Peyer's patch (tissue), 4 donors: ENCODE measurements around the gene ZNF57. TPM values are rescaled to one million over a fixed set of nuclear protein-coding genes. Genes with fewer than 3 reads are reported as not detected.

Experiments
- DNase-seq, 3 donors: peaks; one replicate each; pipeline ENCODE4 v3.0.0-alpha.2; 2017 to 2019
- H3K27ac ChIP-seq, 4 donors: fragments of 200-600 bp; sonication (generic); one replicate each; pipeline ENCODE4 v1.5.1; 2016 to 2019
- H3K27me3 ChIP-seq, 2 donors: fragments of 200-600 bp; sonication (generic); one replicate each; pipeline ENCODE4 v1.5.1; 2019
- H3K36me3 ChIP-seq, 3 donors: fragments of 200-600 bp; sonication (generic); one replicate each; pipeline ENCODE4 v1.5.1; 2016 to 2019
- H3K4me1 ChIP-seq, 4 donors: fragments of 200-600 bp; sonication (generic); one replicate each; pipeline ENCODE4 v1.5.1; 2016 to 2019
- H3K4me3 ChIP-seq, 4 donors: fragments of 200-600 bp; sonication (generic); 1 replicate in 3 of 4; 2 replicates in 1 of 4; pipeline ENCODE4 v1.5.1; 2016 to 2019; ENCODE audit warnings: mild to moderate bottlenecking in 1 of 4
- H3K9me3 ChIP-seq, 4 donors: fragments of 200-600 bp; sonication (generic); one replicate each; pipeline ENCODE4 v1.5.1; 2016 to 2019; ENCODE audit warnings: mild to moderate bottlenecking in 1 of 4
- POLR2A ChIP-seq, 2 donors: fragments of 450-650 bp; IDR thresholded peaks; one replicate each; pipeline ENCODE4 v1.5.1; 2017; ENCODE audit warnings: antibody characterized with exemption in 2 of 2, mild to moderate bottlenecking in 2 of 2, moderate library complexity in 2 of 2
- total RNA-seq, 4 donors: library from RNA; depleted of rRNA; stranded (reverse); fragments of >200 nt; gene quantifications; one replicate each; pipeline ENCODE4 v1.1.0, GENCODE V29; 2016
- TF ChIP-seq, protein P1 (sequence below), 6 experiments: fragments of 450-650 bp in 4 of 6; fragments of 200-600 bp in 2 of 6; sonication (generic) in 1 of 6; IDR thresholded peaks; one replicate each; pipeline ENCODE4 v1.5.1; 2017 to 2019; ENCODE audit warnings: antibody characterized with exemption in 6 of 6, mild to moderate bottlenecking in 3 of 6, moderate library complexity in 1 of 6

The ZNF57 gene
- total RNA-seq, 4 donors from 2014 or later = 2.5 to 24.1 (median 19.3) TPM

DNA sequence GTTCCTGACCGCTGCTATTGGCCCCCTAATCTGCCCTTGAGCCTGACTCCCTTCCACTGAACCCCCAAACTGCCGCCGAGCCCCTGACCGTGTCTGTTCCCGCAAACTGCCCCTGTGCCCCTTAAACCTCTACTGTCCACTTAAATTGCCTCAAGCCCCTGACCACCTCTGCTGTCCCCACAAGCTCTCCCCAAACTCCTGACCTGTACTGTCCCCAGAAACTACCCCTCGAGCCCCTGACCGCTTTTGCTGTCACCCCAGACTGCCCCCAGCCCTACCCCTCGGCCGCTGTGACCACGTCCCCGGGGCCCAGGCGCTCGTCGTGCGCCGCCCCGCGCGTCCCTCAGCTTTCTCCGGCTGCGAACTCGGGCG lies 43.7 kb downstream of the ZNF57 start:
- peaks cover 0 to 13% (median 7%) of the 10 kb centered on the region in 4 donors for H3K4me1 ChIP-seq
- no peak for TF ChIP-seq POLR2A (IDR thresholded peaks at IDR 0.05)
- TF ChIP-seq, protein P1, sequence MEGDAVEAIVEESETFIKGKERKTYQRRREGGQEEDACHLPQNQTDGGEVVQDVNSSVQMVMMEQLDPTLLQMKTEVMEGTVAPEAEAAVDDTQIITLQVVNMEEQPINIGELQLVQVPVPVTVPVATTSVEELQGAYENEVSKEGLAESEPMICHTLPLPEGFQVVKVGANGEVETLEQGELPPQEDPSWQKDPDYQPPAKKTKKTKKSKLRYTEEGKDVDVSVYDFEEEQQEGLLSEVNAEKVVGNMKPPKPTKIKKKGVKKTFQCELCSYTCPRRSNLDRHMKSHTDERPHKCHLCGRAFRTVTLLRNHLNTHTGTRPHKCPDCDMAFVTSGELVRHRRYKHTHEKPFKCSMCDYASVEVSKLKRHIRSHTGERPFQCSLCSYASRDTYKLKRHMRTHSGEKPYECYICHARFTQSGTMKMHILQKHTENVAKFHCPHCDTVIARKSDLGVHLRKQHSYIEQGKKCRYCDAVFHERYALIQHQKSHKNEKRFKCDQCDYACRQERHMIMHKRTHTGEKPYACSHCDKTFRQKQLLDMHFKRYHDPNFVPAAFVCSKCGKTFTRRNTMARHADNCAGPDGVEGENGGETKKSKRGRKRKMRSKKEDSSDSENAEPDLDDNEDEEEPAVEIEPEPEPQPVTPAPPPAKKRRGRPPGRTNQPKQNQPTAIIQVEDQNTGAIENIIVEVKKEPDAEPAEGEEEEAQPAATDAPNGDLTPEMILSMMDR (IDR thresholded peaks at IDR 0.05) = no peak
- H3K27ac ChIP-seq = peak overlapping the region; percentile 71 to 95 (median 92)
- no peaks in the 10 kb centered on the region for H3K9me3 ChIP-seq
- H3K4me3 ChIP-seq = peak overlapping the region; percentile 72 to 98 (median 87)
- peaks cover 0 to 3% (median 0%) of the 10 kb centered on the region in 3 donors for H3K36me3 ChIP-seq
- H3K27me3 ChIP-seq = no peaks in the 10 kb centered on the region
- DNase-seq = no peak

DNA sequence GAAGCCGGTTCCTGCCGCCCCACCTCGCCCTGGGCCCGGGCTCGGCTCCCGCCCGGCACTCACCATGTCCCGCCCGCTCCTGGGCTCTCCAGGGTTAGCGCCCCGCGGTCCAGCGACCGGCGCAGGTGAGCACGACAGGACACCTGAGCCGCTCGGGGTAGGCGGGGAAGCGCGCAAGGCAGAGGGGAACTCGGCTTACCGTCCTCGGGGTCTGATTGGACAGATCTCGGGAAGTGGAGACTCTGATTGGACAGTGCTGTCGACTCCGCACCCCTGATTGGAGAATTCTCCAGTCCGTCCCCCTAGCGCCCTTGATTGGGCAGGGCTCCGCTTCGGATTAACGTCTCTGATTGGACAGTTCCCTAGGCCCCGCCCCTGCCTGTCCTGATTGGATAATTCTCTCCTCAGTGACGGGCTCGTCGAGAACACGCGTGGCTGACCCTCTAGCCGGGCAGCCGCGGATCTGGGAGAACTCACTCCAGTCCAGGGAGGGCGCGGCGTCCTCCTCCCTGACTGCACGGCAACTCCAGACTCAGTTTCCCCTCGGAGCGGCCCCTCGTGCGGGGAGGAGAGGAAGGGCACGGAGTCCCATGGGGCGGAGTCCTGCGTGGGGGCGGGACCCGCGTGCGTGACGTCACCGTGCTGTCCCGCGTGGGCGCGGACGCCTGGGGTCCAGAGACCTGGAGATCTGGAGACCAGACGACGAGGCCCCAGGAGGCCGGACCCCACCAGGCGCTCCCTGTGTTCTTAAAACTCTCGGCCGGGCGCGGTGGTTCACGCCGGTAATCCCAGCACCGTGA lies 44.2 kb downstream of the ZNF57 start, which contains the start of gene ZNF77:
Gene ZNF77 (minus strand): TSS at position 197 of the 800 bp plus-strand sequence. CDS start 131 bp downstream, at position 66.
- Histone ChIP-seq H3K4me1 (peaks cover 0 to 17% (median 7%) of the 10 kb centered on the region in 4 donors), H3K36me3 (no peaks in the 10 kb centered on the region), H3K9me3 (no peaks in the 10 kb centered on the region), H3K27me3 (no peaks in the 10 kb centered on the region), H3K4me3 (peak within 1 kb of the TSS; percentile 72 to 98 (median 87)), H3K27ac (peak within 1 kb of the TSS; percentile 87 to 95 (median 92))
- peak; percentile 99 to 100 (median 99) for DNase-seq
- TF ChIP-seq, protein P1 (IDR thresholded peaks at IDR 0.05) = peak in 4 of 6 experiments; percentile 26 to 53 (median 41)
- TF ChIP-seq POLR2A (IDR thresholded peaks at IDR 0.05) = peak; percentile 39 to 60

DNA sequence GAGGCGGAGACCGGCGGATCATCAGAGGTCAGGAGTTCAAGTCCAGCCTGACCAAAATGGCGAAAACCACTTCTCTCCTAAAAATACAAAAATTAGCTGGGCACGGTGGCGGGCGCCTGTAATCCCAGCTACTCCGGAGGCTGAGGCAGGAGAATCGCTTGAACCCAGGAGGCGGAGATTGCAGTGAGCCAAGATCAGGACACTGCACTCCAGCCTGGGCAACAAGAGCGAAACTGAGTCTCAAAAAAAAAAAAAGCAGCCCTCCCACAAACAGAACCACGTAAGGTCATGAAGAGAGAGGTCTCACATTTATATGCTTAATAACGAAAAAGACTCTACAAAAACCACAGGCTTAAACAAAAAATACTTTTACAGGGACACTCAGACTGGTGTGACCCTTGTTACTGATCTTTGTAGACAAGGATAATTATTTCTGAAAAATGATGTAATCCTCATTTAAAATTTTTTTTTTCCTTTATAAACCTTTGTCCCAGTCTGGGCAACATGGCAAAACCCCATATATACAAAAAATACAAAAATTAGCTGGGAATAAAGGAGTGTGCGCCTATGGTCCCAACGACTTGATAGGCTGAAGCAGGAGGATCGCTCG lies 45.0 kb downstream of the ZNF57 start:
- Histone ChIP-seq H3K27me3 (no peaks in the 10 kb centered on the region), H3K9me3 (no peaks in the 10 kb centered on the region), H3K4me3 (peak overlapping the region; percentile 72 to 98 (median 87)), H3K4me1 (peaks cover 0 to 17% (median 7%) of the 10 kb centered on the region in 4 donors), H3K36me3 (no peaks in the 10 kb centered on the region), H3K27ac (peak overlapping the region; percentile 87 to 95 (median 92))
- no peak for TF ChIP-seq POLR2A (IDR thresholded peaks at IDR 0.05)
- TF ChIP-seq, protein P1 (IDR thresholded peaks at IDR 0.05) = no peak
- DNase-seq = no peak

DNA sequence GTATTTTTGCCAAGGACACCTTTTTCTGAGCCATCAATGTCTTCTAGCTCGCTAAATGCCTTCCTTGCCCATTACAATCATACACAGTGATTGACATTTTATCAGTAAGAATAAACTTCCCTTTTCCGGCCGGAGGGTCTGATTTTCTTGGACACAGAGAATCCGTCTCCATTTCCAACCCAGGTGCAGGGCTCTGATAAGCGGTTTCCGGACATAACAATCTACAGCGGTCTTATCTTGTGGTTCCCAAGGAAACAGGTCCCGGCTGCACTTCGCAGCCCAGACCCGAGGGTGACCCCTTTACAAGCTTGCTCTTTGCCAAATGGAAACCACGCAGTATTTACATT lies 49.2 kb downstream of the ZNF57 start:
- no peak for TF ChIP-seq POLR2A (IDR thresholded peaks at IDR 0.05)
- TF ChIP-seq, protein P1 (IDR thresholded peaks at IDR 0.05) = no peak
- Histone ChIP-seq H3K27me3 (no peaks in the 10 kb centered on the region), H3K27ac (peak overlapping the region; percentile 95 to 96 (median 96)), H3K36me3 (no peaks in the 10 kb centered on the region), H3K9me3 (no peaks in the 10 kb centered on the region), H3K4me3 (peak overlapping the region; percentile 71 to 88 (median 84)), H3K4me1 (peaks cover 0 to 9% (median 2%) of the 10 kb centered on the region in 4 donors)
- peak in 1 of 3 donors; percentile 59 for DNase-seq

DNA sequence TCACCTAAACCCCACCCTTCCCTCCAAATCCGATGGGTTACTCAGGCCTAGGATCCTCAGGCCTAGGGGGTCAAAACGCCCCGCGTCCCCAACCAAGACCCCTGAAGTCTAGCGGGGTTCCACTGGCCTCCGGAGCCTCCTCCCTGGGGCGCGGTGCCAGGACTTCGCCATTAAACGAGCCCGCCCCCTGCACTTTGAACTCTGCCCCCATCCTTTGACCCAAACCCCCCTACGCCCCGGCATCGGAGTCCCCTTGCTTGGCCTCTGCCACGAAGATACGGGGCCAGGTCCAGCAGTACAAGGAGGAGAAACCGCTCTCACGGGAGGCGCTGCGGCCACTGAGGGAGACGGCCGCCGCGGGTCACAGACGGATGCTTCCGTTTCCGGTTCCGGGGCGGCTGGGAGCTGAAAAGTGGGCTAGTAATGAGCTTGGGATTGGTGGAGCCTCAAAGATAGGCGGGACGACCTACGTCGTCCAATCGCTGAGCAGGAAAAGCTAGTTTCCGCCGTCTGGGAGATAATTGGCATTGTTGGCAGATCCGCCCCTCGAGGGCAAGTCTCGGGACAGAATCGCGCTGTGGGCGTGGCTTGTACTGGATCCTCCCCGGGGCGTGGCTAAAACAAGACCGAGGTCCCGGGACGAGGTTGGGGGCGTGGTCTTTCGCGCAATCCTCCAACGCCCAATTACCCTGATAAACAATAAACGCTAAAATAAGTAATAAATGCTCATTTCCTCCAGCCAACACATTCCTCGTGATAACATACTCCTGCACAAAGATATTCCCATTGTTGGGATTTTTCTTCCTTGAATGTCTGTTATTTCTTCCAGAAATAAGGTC lies 49.8 kb downstream of the ZNF57 start:
- peak; percentile 100 for DNase-seq
- H3K4me1 ChIP-seq = peaks cover 0 to 9% (median 1%) of the 10 kb centered on the region in 4 donors
- no peaks in the 10 kb centered on the region for H3K36me3 ChIP-seq
- H3K27ac ChIP-seq = peak overlapping the region; percentile 95 to 96 (median 96)
- TF ChIP-seq POLR2A (IDR thresholded peaks at IDR 0.05) = peak; percentile 93 to 97
- TF ChIP-seq, protein P1 (IDR thresholded peaks at IDR 0.05) = no peak
- no peaks in the 10 kb centered on the region for H3K27me3 ChIP-seq
- no peaks in the 10 kb centered on the region for H3K9me3 ChIP-seq
- H3K4me3 ChIP-seq = peak overlapping the region; percentile 71 to 88 (median 84)
